Activated naive CD8-positive, alpha-beta T cell treated with anti-CD3 and anti-CD28 coated beads, Interleukin-2, amount 10 ng/mL, durations not matched to agents 7 days and 5 days (primary cell): ENCODE data around the gene KEL. TPM values are rescaled to one million over a fixed set of nuclear protein-coding genes. Genes with fewer than 3 reads are reported as not detected.

Source experiments
- ATAC-seq: fragments of 150-1000 bp; cut with Tn5 transposase; one replicate; pipeline ENCODE4 v1.10.0; 2021; ENCODE audit warnings: low read depth, moderate library complexity
- POLR2A ChIA-PET: fragments of 350-600 bp; sonication (Branson Sonifier 250); formaldehyde crosslinking; loops from one replicate; lab custom pipeline; 2021; ENCODE audit warnings: antibody characterized with exemption; lab: Charles Lee
- DNase-seq: peaks from one replicate; pipeline ENCODE4 v3.0.0; 2021
- H3K27ac Mint-ChIP-seq: one replicate; pipeline ENCODE4 v1.8.0; 2022; ENCODE audit warnings: mild to moderate bottlenecking, mixed read lengths
- H3K27me3 Mint-ChIP-seq: one replicate; pipeline ENCODE4 v1.8.0; 2022; ENCODE audit warnings: mild to moderate bottlenecking, moderate library complexity, mixed read lengths
- H3K36me3 Mint-ChIP-seq: one replicate; pipeline ENCODE4 v1.8.0; 2021; ENCODE audit warnings: mild to moderate bottlenecking, mixed read lengths
- H3K4me1 Mint-ChIP-seq: one replicate; pipeline ENCODE4 v1.8.0; 2021; ENCODE audit warnings: mixed read lengths
- H3K4me3 Mint-ChIP-seq: one replicate; pipeline ENCODE4 v1.8.0; 2022; ENCODE audit warnings: mild to moderate bottlenecking, moderate library complexity, mixed read lengths
- H3K9me3 Mint-ChIP-seq: one replicate; pipeline ENCODE4 v1.8.0; 2021; ENCODE audit warnings: mixed read lengths
- total RNA-seq, 2 experiments: library from RNA; stranded (reverse); gene quantifications; one replicate each; pipeline ENCODE4 v1.2.3, GENCODE V29; 2021

The KEL gene
- total RNA-seq, 2 experiments from 2014 or later: 0.94 to 1.2 TPM

DNA sequence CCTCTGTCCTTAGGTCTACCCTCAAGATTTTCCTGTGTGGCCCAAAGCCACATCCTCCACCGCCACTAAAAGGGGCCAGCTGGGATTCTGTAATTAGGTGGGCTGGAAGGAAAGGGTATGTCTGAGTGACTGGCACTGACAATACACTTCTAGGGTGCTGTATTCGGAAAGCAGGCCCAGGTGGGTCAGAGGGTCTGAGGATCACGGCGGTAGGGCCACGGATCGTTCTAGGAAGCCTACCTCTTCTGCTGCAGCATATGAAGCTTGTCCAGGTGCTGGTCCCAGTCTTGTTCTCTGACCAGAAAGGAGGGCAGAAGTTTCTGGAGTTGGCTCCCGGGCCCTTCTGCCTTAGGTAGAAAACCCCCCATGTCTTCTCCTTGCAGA is 29.1 kb downstream of the KEL start:
- Mint-ChIP-seq H3K4me1 (peaks cover 8% of the 10 kb centered on the region), H3K9me3 (no peaks in the 10 kb centered on the region), H3K36me3 (no peaks in the 10 kb centered on the region), H3K4me3 (no peak overlapping the region), H3K27me3 (peaks cover 2% of the 10 kb centered on the region), H3K27ac (no peak overlapping the region)
- POLR2A ChIA-PET: no interaction called here
- ATAC-seq (no peak), DNase-seq (no peak)

DNA sequence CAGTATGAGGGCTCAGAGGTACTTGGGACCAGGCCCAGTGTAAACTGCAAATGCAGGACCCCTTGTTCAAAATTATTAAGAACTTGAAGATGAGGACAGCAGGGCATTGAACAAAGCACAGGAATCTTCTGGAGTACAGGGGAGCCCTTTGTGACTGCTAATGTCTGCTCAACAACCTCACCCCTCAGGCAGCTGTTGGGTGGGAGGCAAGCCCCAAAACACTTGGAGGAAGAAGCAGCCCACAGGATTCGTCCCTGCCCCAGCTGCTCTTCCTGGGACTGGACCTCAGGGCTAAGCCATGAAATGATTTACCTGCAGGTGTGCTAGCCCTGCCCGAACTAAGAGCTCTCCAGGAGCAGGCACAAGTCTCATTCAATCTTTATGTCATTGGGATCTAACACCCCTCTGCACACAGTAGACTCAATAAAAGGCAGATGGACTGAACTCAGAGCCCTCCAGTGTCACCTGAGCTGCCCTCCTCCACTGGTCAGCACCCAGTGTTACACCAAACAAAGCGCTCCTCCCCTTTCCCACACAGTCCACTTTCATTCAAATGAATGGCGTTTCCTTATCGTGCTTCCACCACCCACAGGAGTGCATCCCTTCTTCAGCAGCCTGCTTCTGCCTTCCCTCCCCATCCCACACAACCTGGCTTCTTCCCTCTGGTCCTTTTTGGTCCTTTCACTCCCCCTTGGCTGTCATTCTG is 29.6 kb downstream of the KEL start:
- POLR2A ChIA-PET: no interaction called here
- H3K9me3 Mint-ChIP-seq: no peaks in the 10 kb centered on the region
- H3K4me3 Mint-ChIP-seq: no peak overlapping the region
- ATAC-seq: no peak
- DNase-seq: no peak
- H3K36me3 Mint-ChIP-seq: no peaks in the 10 kb centered on the region
- peaks cover 8% of the 10 kb centered on the region for H3K4me1 Mint-ChIP-seq
- H3K27me3 Mint-ChIP-seq: peaks cover 2% of the 10 kb centered on the region
- H3K27ac Mint-ChIP-seq: no peak overlapping the region

DNA sequence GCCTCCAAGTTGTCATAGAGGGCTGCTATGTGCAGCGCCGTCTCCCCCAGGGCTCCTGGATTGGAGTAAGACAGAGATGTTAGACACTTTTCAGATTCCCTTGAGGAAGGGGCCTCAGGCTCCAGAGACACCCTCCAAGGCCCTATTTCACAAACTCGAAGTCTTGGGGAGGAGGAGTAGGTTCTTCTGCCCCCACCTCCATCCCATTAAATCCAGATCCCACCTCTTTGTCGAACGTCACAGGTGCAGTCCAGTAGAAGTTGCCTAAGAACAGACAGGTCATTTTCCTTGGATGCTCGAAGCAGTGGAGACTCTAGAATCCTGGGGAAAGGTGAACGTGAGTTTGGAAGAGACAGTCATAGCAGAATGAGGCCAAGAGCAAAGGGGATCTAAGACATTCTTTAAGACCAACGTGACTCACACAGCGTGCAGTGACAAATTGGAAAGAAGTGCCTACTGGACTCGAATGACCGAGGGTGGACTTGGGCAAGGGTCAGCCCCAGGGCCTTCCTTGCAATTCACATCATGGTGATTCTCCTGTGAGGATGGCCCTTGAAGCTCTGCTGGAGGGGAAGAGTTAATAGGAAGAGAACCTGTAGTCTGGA is 31.9 kb downstream of the KEL start:
- POLR2A ChIA-PET: no interaction called here
- Mint-ChIP-seq H3K4me3 (no peak overlapping the region), H3K36me3 (no peaks in the 10 kb centered on the region), H3K9me3 (no peaks in the 10 kb centered on the region), H3K27me3 (no peaks in the 10 kb centered on the region), H3K27ac (no peak overlapping the region), H3K4me1 (peaks cover 8% of the 10 kb centered on the region)
- no peak for DNase-seq
- no peak for ATAC-seq

DNA sequence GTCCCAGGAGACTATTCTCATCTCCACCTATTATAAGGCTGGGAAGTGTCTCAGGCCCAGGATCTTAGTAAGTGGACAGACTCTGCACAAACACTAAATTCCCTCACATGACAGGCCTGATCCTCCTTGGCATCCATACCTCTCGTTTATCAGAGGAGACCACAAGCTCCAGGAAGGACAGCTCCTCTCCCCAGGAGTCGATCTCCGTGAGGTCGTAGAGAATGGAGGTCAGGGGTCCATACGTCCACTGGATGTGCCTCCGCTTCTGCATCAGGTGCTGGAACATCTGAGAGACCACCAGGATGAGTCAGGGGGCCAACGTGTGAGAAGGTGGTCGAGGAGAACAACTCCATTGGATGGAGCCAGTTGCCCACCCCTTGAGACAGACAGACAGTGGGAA is 34.2 kb downstream of the KEL start:
- Mint-ChIP-seq H3K4me1 (peaks cover 2% of the 10 kb centered on the region), H3K36me3 (no peaks in the 10 kb centered on the region), H3K27ac (no peak overlapping the region), H3K27me3 (no peaks in the 10 kb centered on the region), H3K9me3 (no peaks in the 10 kb centered on the region), H3K4me3 (no peak overlapping the region)
- POLR2A ChIA-PET: no interaction called here
- no peak for DNase-seq
- no peak for ATAC-seq

DNA sequence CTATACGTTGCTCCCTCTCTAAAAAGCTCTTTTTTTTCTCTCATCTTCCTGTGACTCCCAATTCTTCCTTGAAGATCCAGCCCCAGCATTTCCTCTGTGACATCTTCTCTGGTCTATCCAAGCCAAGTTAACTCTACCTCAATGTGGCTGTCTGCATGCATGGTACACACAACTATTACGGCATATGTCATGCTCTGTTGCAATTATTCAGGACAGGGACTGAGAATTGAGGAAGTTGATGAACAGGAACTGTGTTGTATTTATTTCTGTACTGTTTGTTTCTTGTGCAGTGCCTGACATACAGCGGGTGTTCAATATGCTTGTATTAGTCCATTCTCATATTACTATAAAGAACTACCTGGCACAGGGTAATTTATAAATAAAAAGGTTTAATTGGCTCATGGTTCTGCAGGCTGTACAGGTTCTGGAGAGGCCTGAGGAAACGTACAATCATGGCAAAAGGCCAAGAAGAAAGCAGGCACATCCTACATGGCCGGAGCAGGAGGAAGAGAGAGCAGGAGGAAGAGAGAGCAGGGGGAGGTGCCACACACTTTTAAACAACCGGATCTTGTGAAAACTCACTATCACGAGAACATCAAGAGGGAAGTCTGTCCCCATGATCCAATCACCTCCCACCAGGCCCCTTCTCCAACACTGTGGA is 34.9 kb downstream of the KEL start:
- POLR2A ChIA-PET: no interaction called here
- DNase-seq (no peak), ATAC-seq (no peak)
- Mint-ChIP-seq H3K27me3 (no peaks in the 10 kb centered on the region), H3K4me3 (no peak overlapping the region), H3K9me3 (no peaks in the 10 kb centered on the region), H3K36me3 (no peaks in the 10 kb centered on the region), H3K27ac (no peak overlapping the region), H3K4me1 (no peaks in the 10 kb centered on the region)

DNA sequence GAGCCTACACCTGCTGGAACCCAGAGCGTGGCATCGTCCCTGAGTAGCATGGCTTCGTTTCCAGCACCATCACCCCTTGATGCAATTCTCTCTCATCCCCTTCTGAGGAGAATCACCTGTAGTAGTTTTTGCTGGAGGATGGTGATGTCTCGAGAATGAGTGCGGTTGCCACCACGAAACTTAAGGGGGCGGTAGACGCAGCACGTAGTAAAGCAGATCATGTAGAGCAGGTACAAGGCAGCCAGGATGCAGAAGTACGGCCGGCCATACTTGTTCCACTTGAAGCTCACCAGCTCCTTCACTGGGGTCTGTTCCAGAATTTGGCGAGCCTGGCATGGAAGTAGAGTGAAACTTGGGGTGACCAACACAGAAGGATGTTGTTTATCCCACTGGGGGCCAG is 36.8 kb downstream of the KEL start:
- H3K4me1 Mint-ChIP-seq: no peaks in the 10 kb centered on the region
- H3K36me3 Mint-ChIP-seq: no peaks in the 10 kb centered on the region
- no peak overlapping the region for H3K27ac Mint-ChIP-seq
- no peak overlapping the region for H3K4me3 Mint-ChIP-seq
- POLR2A ChIA-PET: interaction anchor here (0.7 kb wide), 1 partner anchor 39 kb away, joined by 3 read pairs; no protein-coding TSS in a partner anchor
- ATAC-seq (no peak), DNase-seq (no peak)
- no peaks in the 10 kb centered on the region for H3K9me3 Mint-ChIP-seq
- H3K27me3 Mint-ChIP-seq: peaks cover 9% of the 10 kb centered on the region

DNA sequence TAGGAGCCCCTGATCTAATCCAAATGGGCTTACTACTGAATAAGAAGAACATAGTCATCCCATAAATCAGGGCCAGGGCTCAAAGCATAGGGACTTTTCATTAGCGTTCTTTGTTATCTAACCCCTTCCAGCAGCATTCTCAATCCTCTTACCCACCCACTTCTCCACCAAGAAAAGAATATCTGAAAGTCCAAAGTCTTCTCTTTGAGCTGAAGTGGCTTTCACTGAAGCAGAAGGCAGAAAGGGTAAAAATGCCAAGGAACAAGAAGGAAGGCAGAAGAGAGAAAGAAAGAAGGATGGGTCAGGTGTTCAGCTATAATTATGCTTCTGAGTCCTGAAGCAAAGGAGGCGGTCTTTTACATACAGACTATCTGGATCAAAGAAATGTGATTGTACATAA is 38.8 kb downstream of the KEL start:
- no peak for ATAC-seq
- POLR2A ChIA-PET: no interaction called here

DNA sequence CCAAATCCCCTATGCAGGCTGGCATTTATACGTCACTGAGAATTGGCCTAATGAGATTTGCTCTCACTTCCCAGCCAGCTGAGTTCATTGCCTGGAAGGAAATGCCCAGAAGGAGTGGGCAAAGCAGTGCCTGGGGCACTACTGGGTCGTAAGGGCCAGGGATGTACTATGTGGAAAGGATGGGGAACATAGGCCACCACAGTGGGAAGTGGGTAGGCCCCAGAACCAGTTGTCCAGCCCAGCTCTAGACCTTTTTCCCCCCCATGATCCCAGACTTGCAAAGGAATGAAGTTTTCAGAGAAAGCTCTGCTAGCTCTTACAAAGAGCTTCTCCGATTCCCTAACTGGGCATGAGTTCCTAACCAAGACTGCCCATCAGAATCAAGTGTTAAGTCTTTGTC is 42.5 kb downstream of the KEL start:
- DNase-seq (no peak), ATAC-seq (no peak)
- no peak overlapping the region for H3K27ac Mint-ChIP-seq
- no peaks in the 10 kb centered on the region for H3K36me3 Mint-ChIP-seq
- H3K9me3 Mint-ChIP-seq: no peaks in the 10 kb centered on the region
- POLR2A ChIA-PET: no interaction called here
- H3K27me3 Mint-ChIP-seq: peaks cover 15% of the 10 kb centered on the region
- H3K4me1 Mint-ChIP-seq: no peaks in the 10 kb centered on the region
- no peak overlapping the region for H3K4me3 Mint-ChIP-seq

More for the DNA sequence above, 38.8 kb downstream of the KEL start:
- Mint-ChIP-seq H3K9me3 (no peaks in the 10 kb centered on the region), H3K4me3 (no peak overlapping the region), H3K4me1 (no peaks in the 10 kb centered on the region), H3K27ac (no peak overlapping the region), H3K36me3 (no peaks in the 10 kb centered on the region), H3K27me3 (peaks cover 12% of the 10 kb centered on the region)
- DNase-seq: no peak

DNA sequence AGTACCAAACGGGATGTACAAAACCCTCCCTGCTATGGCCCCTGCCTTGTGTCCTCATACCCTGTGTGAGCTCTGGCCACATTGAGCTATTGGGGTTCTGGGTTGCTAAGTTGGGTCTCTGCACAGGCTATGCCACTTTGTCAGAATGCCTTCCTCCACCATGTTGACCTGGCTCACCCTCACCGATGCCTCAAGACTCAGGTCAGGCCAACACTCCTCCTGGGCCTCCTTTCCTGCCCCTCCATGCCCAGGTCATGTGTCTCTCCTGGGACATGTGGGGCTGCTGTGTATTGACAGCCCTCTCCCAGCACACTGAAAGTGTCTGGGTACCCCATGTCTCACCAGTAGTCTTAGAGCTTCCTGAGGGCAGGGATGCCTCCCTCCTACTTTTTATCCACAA is 43.3 kb downstream of the KEL start:
- Mint-ChIP-seq H3K27me3 (peaks cover 19% of the 10 kb centered on the region), H3K27ac (no peak overlapping the region), H3K9me3 (no peaks in the 10 kb centered on the region), H3K36me3 (no peaks in the 10 kb centered on the region), H3K4me3 (no peak overlapping the region), H3K4me1 (no peaks in the 10 kb centered on the region)
- DNase-seq: no peak
- no peak for ATAC-seq
- POLR2A ChIA-PET: no interaction called here

DNA sequence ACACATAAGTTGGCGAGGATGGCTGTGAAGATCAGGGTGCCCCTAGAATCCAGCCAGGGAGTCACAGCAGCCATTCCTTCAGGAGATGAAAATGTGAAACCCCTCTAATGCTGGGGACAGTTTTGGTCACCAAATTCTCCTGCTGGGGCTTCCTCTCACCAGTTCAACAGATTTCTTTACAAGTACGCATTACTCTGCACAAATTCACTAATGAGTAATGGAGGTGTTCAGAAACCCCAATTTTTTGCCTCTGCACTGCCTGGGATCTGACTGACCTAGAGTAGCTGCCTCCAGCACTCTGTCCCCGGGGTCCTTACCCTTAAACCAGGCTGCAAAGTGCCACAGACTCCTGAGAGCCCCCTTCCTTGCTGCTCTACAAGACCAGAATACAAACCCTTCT is 44.7 kb downstream of the KEL start:
- Mint-ChIP-seq H3K27me3 (peaks cover 19% of the 10 kb centered on the region), H3K36me3 (no peaks in the 10 kb centered on the region), H3K4me1 (no peaks in the 10 kb centered on the region), H3K27ac (no peak overlapping the region), H3K4me3 (no peak overlapping the region), H3K9me3 (no peaks in the 10 kb centered on the region)
- ATAC-seq (no peak), DNase-seq (no peak)
- POLR2A ChIA-PET: no interaction called here

DNA sequence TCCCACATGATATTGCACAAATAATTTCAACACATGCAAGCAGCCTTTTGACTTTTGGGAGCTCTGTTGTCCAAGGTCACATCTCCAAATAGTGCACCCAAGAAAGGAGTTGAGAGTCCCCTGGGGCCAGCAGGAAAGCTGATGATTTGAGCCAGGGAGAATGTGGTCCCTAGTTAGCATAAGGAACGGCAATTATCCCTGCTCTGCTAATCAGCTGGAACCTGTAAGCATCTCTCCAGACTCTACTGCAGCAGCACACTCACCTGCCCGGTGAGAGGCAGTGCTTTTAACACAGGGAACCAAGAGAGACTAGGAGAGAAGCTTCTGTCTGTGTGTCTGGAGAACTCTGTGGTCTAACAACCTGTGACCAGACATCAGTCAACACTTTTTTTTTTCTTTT is 45.7 kb downstream of the KEL start:
- POLR2A ChIA-PET: no interaction called here
- Mint-ChIP-seq H3K4me3 (no peak overlapping the region), H3K27me3 (peaks cover 15% of the 10 kb centered on the region), H3K9me3 (no peaks in the 10 kb centered on the region), H3K27ac (no peak overlapping the region), H3K4me1 (no peaks in the 10 kb centered on the region), H3K36me3 (no peaks in the 10 kb centered on the region)
- DNase-seq (no peak), ATAC-seq (no peak)

DNA sequence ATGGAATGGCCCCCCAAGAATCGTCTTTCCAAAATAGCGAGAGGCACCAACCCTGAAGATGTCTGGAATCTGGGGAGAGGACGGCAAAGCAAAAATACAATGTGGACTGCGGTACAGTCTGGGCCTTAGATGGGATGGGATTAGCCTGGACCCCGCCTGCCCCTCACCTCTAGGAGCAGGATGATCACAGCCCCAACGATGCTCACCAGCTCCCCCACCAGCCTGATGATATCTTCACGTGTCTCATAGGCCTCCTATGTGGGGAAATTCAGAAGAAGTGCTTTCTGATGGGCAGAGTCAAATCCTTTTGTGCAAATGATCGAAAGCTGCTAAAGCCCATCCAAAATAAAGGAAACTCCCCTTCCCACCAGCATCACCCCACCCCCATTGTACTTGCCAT is 46.8 kb downstream of the KEL start:
- ATAC-seq (no peak), DNase-seq (no peak)
- Mint-ChIP-seq H3K4me3 (no peak overlapping the region), H3K4me1 (no peaks in the 10 kb centered on the region), H3K27ac (no peak overlapping the region), H3K36me3 (no peaks in the 10 kb centered on the region), H3K9me3 (no peaks in the 10 kb centered on the region), H3K27me3 (peaks cover 18% of the 10 kb centered on the region)
- POLR2A ChIA-PET: no interaction called here

DNA sequence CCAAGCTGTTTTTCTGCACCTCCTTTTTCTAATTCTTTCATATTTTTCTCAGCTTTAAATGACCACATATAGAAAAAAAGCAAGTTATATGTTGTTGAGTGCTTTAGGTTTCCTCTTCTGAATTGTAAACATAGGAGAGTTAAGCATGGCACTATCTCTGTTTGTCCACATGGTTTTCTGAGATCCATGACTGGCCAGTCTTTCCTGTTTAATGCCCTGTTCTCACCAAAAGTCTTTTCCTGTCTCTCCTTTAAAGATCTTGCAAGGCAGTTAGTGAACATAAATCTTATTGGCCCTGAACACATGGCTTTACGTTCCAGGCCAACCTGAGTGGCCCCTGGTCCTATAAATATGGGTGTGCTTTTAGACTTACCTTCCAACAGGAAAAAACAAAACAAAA is 48.0 kb downstream of the KEL start:
- Mint-ChIP-seq H3K9me3 (no peaks in the 10 kb centered on the region), H3K27me3 (peaks cover 18% of the 10 kb centered on the region), H3K4me3 (no peak overlapping the region), H3K36me3 (no peaks in the 10 kb centered on the region), H3K4me1 (no peaks in the 10 kb centered on the region), H3K27ac (no peak overlapping the region)
- POLR2A ChIA-PET: no interaction called here
- DNase-seq (no peak), ATAC-seq (no peak)

DNA sequence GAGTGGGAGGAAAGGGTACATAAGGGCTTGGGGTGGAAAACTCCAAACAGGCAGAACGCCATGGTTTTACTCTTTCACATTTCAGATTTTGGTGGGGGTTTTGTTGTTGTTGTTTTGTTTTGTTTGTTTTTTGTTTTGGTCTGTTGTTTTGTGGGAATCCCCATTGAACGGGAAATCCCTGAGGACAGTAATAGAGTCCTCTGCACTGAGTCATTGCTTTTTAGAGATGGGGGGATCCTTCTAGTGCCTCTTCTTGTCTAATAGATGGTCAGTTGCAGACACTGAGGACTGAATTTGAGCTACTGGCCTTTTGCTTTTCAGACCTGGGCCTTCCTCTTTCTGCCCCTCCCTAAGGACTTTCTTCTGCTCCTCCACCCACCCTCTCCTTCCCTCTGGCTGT is 48.6 kb downstream of the KEL start:
- Mint-ChIP-seq H3K9me3 (no peaks in the 10 kb centered on the region), H3K27me3 (peaks cover 15% of the 10 kb centered on the region), H3K4me1 (no peaks in the 10 kb centered on the region), H3K27ac (no peak overlapping the region), H3K36me3 (no peaks in the 10 kb centered on the region), H3K4me3 (no peak overlapping the region)
- POLR2A ChIA-PET: no interaction called here
- no peak for DNase-seq
- ATAC-seq: no peak
